OCI-LY7 (cell line): ENCODE measurements around the gene AFF3. TPM values are rescaled to one million over a fixed set of nuclear protein-coding genes. Genes with fewer than 3 reads are reported as not detected.

Source experiments
- BruUV-seq: library from RNA; stranded (reverse); fragments of 400-500 nt; replicated peaks from 2 replicates; lab custom pipeline; 2021; lab: Mats Ljungman, UMichigan
- CTCF ChIA-PET: fragments of 300-600 bp; sonication (Branson Sonifier 250); formaldehyde crosslinking; loops from one replicate; lab custom pipeline; 2022; ENCODE audit warnings: antibody characterized with exemption; ENCODE audit not compliant: unreplicated experiment; lab: Charles Lee
- POLR2A ChIA-PET: fragments of 300-600 bp; sonication (Branson Sonifier 250); formaldehyde crosslinking; loops from one replicate; lab custom pipeline; 2022; ENCODE audit warnings: antibody characterized with exemption; lab: Charles Lee
- DNase-seq: peaks from one replicate; pipeline ENCODE4 v3.0.0-alpha.2; 2015; ENCODE audit warnings: low spot score
- H2AFZ ChIP-seq: fragments of 200-600 bp; sonication (generic), shearing (Covaris generic); 2 replicates; pipeline ENCODE4 v1.6.1; 2014; ENCODE audit warnings: mild to moderate bottlenecking, antibody characterized with exemption, low read length, moderate library complexity
- H3K27ac ChIP-seq: fragments of 200-600 bp; sonication (generic); 2 replicates; pipeline ENCODE4 v1.5.1; 2014; ENCODE audit warnings: mixed run types, low read depth, mild to moderate bottlenecking, moderate library complexity, low read length, inconsistent platforms; ENCODE audit not compliant: poor library complexity, severe bottlenecking
- H3K36me3 ChIP-seq: fragments of 200-600 bp; sonication (generic); 2 replicates; pipeline ENCODE4 v1.6.1; 2014; ENCODE audit warnings: mild to moderate bottlenecking, antibody characterized with exemption, low read length, moderate library complexity, mixed read lengths; ENCODE audit not compliant: insufficient read depth
- H3K4me1 ChIP-seq: fragments of 200-600 bp; sonication (generic); 2 replicates; pipeline ENCODE4 v1.5.1; 2014; ENCODE audit warnings: mild to moderate bottlenecking, low read length; ENCODE audit not compliant: insufficient read depth, poor library complexity, severe bottlenecking
- H3K4me2 ChIP-seq: fragments of 200-600 bp; sonication (generic); 2 replicates; pipeline ENCODE4 v1.6.1; 2014; ENCODE audit warnings: mild to moderate bottlenecking, low read length
- H3K4me3 ChIP-seq: fragments of 200-600 bp; sonication (generic); 2 replicates; pipeline ENCODE4 v1.5.1; 2014; ENCODE audit warnings: mild to moderate bottlenecking, low read depth, low read length; ENCODE audit not compliant: poor library complexity, severe bottlenecking
- H3K79me2 ChIP-seq: fragments of 200-600 bp; sonication (generic); 2 replicates; pipeline ENCODE4 v1.6.1; 2016; ENCODE audit warnings: low read depth, mild to moderate bottlenecking, low read length, moderate library complexity, mixed read lengths; ENCODE audit not compliant: insufficient read depth
- H3K9me2 ChIP-seq: fragments of 200-600 bp; sonication (generic); 2 replicates; pipeline ENCODE4 v1.6.1; 2016; ENCODE audit warnings: mild to moderate bottlenecking, low read length, mixed read lengths; ENCODE audit not compliant: insufficient read depth
- H3K9me3 ChIP-seq: fragments of 200-600 bp; sonication (generic); 2 replicates; pipeline ENCODE4 v1.6.1; 2014; ENCODE audit warnings: mild to moderate bottlenecking, mixed run types, low read length, mixed read lengths
- H4K20me1 ChIP-seq: fragments of 200-600 bp; sonication (generic); 2 replicates; pipeline ENCODE4 v1.6.1; 2014; ENCODE audit warnings: mild to moderate bottlenecking, antibody characterized with exemption, low read length, moderate library complexity, mixed read lengths; ENCODE audit not compliant: insufficient read depth
- CTCF ChIP-seq: fragments of 200-600 bp; sonication (generic); conservative IDR thresholded peaks from 2 replicates; pipeline ENCODE4 v1.5.1; 2014; ENCODE audit warnings: mild to moderate bottlenecking, antibody characterized with exemption, low read length, moderate library complexity, mixed read lengths
- EZH2phosphoT487 ChIP-seq: fragments of 200-600 bp; sonication (generic); IDR thresholded peaks from 2 replicates; pipeline ENCODE4 v1.6.1; 2018; ENCODE audit warnings: low read depth, borderline replicate concordance, mild to moderate bottlenecking, mixed run types, antibody characterized with exemption, low read length, moderate library complexity, mixed read lengths
- intact Hi-C: fragments of 100-400 bp; cut with micrococcal nuclease; formaldehyde crosslinking; loops from one replicate; pipeline ENCODE4 v1.10.0; 2022; ENCODE audit not compliant: unreplicated experiment
- total RNA-seq, 2 experiments: library from RNA; depleted of rRNA in 1 of 2; stranded (reverse); fragments of >200 nt in 1 of 2; shearing (Covaris generic) in 1 of 2; gene quantifications; 2 replicates each; pipeline ENCODE4 v1.2.3, GENCODE V29; 2014 to 2022

AFF3 gene
- total RNA-seq, 2 experiments from 2014 or later = 131 to 133 TPM

DNA sequence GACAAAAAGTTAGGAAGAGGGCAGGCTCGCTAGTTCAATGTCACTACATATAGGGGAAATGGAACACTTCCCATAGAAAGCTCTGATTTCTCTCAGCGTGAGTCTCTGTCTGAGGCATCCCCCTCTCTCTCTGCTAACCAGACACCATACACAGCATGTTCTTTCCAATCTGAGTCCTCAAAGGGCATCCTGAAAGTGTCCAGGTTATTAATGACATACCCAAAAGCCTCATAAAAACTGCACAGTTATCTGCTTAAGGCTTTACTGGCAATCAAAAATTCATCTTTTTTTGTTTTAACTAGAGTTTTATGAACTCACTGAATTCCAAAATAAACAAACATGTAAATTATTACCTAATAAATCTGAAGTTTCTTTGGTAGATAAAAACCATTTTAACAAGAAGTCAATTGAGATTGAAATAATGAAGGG, 137.4 kb downstream of the AFF3 start:
- no peak for DNase-seq
- Histone ChIP-seq H3K27ac (no peak overlapping the region), H3K4me2 (no peak overlapping the region), H4K20me1 (no peaks in the 10 kb centered on the region), H3K9me3 (no peaks in the 10 kb centered on the region), H3K79me2 (no peaks in the 10 kb centered on the region), H3K4me3 (no peak overlapping the region), H2AFZ (no peak overlapping the region), H3K36me3 (peaks cover 97% of the 10 kb centered on the region), H3K4me1 (no peaks in the 10 kb centered on the region), H3K9me2 (no peaks in the 10 kb centered on the region)
- no peak for TF ChIP-seq EZH2phosphoT487
- no peak for TF ChIP-seq CTCF
- no TSS peak for BruUV-seq
- ChIA-PET CTCF (no interaction called here), POLR2A (no interaction called here)
- intact Hi-C loops = no loop called here

GRCh38 chr2:100004348-100004884, 138.0 kb downstream of the AFF3 start:
- no peak for TF ChIP-seq EZH2phosphoT487
- no peak for TF ChIP-seq CTCF
- Histone ChIP-seq H3K27ac (no peak overlapping the region), H3K79me2 (no peaks in the 10 kb centered on the region), H3K9me2 (no peaks in the 10 kb centered on the region), H3K9me3 (no peaks in the 10 kb centered on the region), H4K20me1 (no peaks in the 10 kb centered on the region), H3K4me3 (no peak overlapping the region), H2AFZ (no peak overlapping the region), H3K36me3 (peaks cover 97% of the 10 kb centered on the region), H3K4me1 (no peaks in the 10 kb centered on the region), H3K4me2 (no peak overlapping the region)
- POLR2A ChIA-PET = interaction anchor here (1.0 kb wide), 1 partner anchor 7 kb away, joined by 3 read pairs; no protein-coding TSS in a partner anchor
- DNase-seq = no peak
- intact Hi-C loops = no loop called here
- CTCF ChIA-PET = no interaction called here
- TSS peak; percentile 16 for BruUV-seq

- Histone ChIP-seq H3K36me3 (peaks cover 92% of the 10 kb centered on the region), H2AFZ (no peak overlapping the region), H3K9me2 (no peaks in the 10 kb centered on the region), H3K4me2 (no peak overlapping the region), H4K20me1 (no peaks in the 10 kb centered on the region), H3K79me2 (no peaks in the 10 kb centered on the region), H3K27ac (no peak overlapping the region), H3K9me3 (no peaks in the 10 kb centered on the region), H3K4me3 (no peak overlapping the region), H3K4me1 (no peaks in the 10 kb centered on the region)
- POLR2A ChIA-PET = no interaction called here
- no peak for DNase-seq
- CTCF ChIA-PET = no interaction called here
- no TSS peak for BruUV-seq
- TF ChIP-seq EZH2phosphoT487 = no peak
- no peak for TF ChIP-seq CTCF
- intact Hi-C loops = no loop called here
These were observed 140.3 kb downstream of the AFF3 start for GRCh38 chr2:100002059-100002458.
